ENCODE results near the gene NPSR1. TPM values are rescaled to one million over a fixed set of nuclear protein-coding genes. Genes with fewer than 3 reads are reported as not detected.

The NPSR1 gene
- total RNA-seq, 1 experiment from 2014 or later, result not detected

GRCh38 chr7:34841326-34841725 is 183.3 kb downstream of the NPSR1 start:
- no peak for DNase-seq
- intact Hi-C loops (cut with micrococcal nuclease; ENCODE audit: unreplicated experiment), result no loop called here
- CTCF ChIA-PET, result interaction anchor here (0.8 to 1.5 kb wide), 2 partner anchors 11 to 18 kb away, joined by 3 read pairs; no protein-coding TSS in a partner anchor
- H3K9me3 Mint-ChIP-seq (ENCODE audit: low read depth, unreplicated experiment), result peaks cover 2% of the 10 kb centered on the region
- no peaks in the 10 kb centered on the region for H3K27me3 Mint-ChIP-seq (ENCODE audit: unreplicated experiment)
- TF ChIP-seq CTCF (IDR thresholded peaks at IDR 0.05; ENCODE audit: unreplicated experiment), result no peak
- H3K27ac Mint-ChIP-seq (ENCODE audit: unreplicated experiment), result no peak overlapping the region
- H3K4me3 Mint-ChIP-seq (ENCODE audit: low read depth, unreplicated experiment), result no peak overlapping the region
- peaks cover 53% of the 10 kb centered on the region for H3K4me1 Mint-ChIP-seq (ENCODE audit: low read depth, unreplicated experiment)
- H3K36me3 Mint-ChIP-seq (ENCODE audit: insufficient read depth, unreplicated experiment), result no peaks in the 10 kb centered on the region
- BruUV-seq (replicated peaks), result no TSS peak

DNA sequence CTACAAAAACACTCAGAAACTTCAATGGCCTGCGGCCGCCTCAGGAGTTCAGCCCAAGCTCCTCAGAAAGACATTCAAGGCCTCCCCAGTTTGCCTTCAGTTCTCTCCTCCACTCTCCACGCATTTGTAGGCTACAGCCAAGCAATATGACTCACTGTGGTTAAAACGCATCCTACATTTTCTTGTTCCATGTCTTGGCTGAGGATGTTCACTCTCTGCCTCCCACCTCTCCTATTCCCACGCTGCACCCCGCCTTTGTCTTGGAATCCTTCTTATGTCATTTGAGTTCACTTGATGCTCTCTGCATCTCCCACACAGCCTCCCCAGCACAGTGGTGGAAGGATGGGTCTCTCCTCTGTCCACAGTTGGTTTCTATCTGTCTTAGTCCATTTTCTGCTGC is 184.8 kb downstream of the NPSR1 start:
- no peak overlapping the region for H3K4me3 Mint-ChIP-seq (ENCODE audit: low read depth, unreplicated experiment)
- no peak for TF ChIP-seq CTCF (IDR thresholded peaks at IDR 0.05; ENCODE audit: unreplicated experiment)
- H3K36me3 Mint-ChIP-seq (ENCODE audit: insufficient read depth, unreplicated experiment), result no peaks in the 10 kb centered on the region
- H3K4me1 Mint-ChIP-seq (ENCODE audit: low read depth, unreplicated experiment), result peaks cover 45% of the 10 kb centered on the region
- no peak for DNase-seq
- CTCF ChIA-PET, result no interaction called here
- no peaks in the 10 kb centered on the region for H3K27me3 Mint-ChIP-seq (ENCODE audit: unreplicated experiment)
- no peak overlapping the region for H3K27ac Mint-ChIP-seq (ENCODE audit: unreplicated experiment)
- no TSS peak for BruUV-seq (replicated peaks)
- H3K9me3 Mint-ChIP-seq (ENCODE audit: low read depth, unreplicated experiment), result peaks cover 2% of the 10 kb centered on the region
- intact Hi-C loops (cut with micrococcal nuclease; ENCODE audit: unreplicated experiment), result no loop called here

GRCh38 chr7:34844406-34844805 is 186.4 kb downstream of the NPSR1 start:
- Mint-ChIP-seq H3K27ac (ENCODE audit: unreplicated experiment) (no peak overlapping the region), H3K4me1 (ENCODE audit: low read depth, unreplicated experiment) (peaks cover 35% of the 10 kb centered on the region), H3K27me3 (ENCODE audit: unreplicated experiment) (no peaks in the 10 kb centered on the region), H3K9me3 (ENCODE audit: low read depth, unreplicated experiment) (peaks cover 1% of the 10 kb centered on the region), H3K36me3 (ENCODE audit: insufficient read depth, unreplicated experiment) (no peaks in the 10 kb centered on the region), H3K4me3 (ENCODE audit: low read depth, unreplicated experiment) (no peak overlapping the region)
- intact Hi-C loops (cut with micrococcal nuclease; ENCODE audit: unreplicated experiment), result no loop called here
- no peak for DNase-seq
- TF ChIP-seq CTCF (IDR thresholded peaks at IDR 0.05; ENCODE audit: unreplicated experiment), result no peak
- CTCF ChIA-PET, result interaction anchor here (0.6 to 0.8 kb wide), 3 partner anchors 13 to 174 kb away, joined by 3 read pairs; no protein-coding TSS in a partner anchor
- no TSS peak for BruUV-seq (replicated peaks)

DNA sequence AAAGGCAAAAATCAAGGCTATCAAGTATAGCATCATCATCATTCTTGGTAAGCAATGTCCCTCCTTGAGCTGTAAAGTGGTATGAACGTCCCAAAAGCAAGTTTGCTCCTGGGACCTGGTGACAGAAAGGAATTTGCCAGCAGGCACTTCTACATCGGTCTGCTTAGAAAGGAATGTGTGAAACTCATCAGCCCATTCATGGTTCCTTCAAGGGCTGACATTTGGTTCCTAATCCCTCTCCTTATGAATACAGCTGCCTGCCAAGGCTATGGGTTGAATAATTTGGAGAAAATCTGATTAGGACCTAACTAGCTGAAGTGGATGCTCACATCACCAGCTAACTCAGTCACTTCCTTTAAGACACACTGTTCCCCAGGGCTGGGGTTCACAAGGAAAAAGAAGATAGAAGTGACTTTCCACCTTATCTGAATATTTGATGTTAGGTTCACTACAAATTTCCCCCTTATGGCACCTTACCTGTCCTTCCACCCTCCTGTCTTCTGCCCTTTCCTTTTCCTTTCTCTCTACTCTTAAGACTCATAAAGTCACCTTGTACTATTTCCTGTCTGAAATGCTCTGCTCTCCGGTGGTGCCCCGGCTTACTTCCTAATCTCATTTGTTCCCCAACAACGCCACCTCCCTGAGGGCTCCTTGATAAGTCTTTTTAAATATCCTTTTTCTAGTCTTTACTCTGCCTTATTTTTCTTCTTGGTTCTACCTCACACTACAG is 187.1 kb downstream of the NPSR1 start:
- TF ChIP-seq CTCF (IDR thresholded peaks at IDR 0.05; ENCODE audit: unreplicated experiment), result no peak
- BruUV-seq (replicated peaks), result no TSS peak
- DNase-seq, result no peak
- CTCF ChIA-PET, result interaction anchor here (0.7 to 1.2 kb wide), 2 partner anchors 8 to 12 kb away, joined by 3 read pairs; no protein-coding TSS in a partner anchor
- peak overlapping the region; percentile 0 for H3K27ac Mint-ChIP-seq (ENCODE audit: unreplicated experiment)
- intact Hi-C loops (cut with micrococcal nuclease; ENCODE audit: unreplicated experiment), result no loop called here
- H3K4me3 Mint-ChIP-seq (ENCODE audit: low read depth, unreplicated experiment), result no peak overlapping the region
- no peaks in the 10 kb centered on the region for H3K36me3 Mint-ChIP-seq (ENCODE audit: insufficient read depth, unreplicated experiment)
- H3K9me3 Mint-ChIP-seq (ENCODE audit: low read depth, unreplicated experiment), result no peaks in the 10 kb centered on the region
- H3K4me1 Mint-ChIP-seq (ENCODE audit: low read depth, unreplicated experiment), result peaks cover 28% of the 10 kb centered on the region
- no peaks in the 10 kb centered on the region for H3K27me3 Mint-ChIP-seq (ENCODE audit: unreplicated experiment)

Measured in Calu3 (cell line).